Left forelimb (tissue), 1 donor: Measurements from ENCODE around the gene OSTF1.

Experiments
- DNase-seq: peaks from one replicate; pipeline ENCODE4 v3.0.0-alpha.2; 2018; ENCODE audit warnings: low spot score

OSTF1 gene

GRCh38 chr9:75087824-75088645, at the start of gene OSTF1, which contains the start of gene NMRK1:
Gene OSTF1, plus strand, starts transcription at chr9:75088514. Its CDS starts 179 bp downstream, at chr9:75088693.
Gene NMRK1, minus strand, starts transcription at chr9:75088155. Its CDS starts 5,040 bp downstream, at chr9:75083115.
- peak; percentile 97 for DNase-seq

GRCh38 chr9:75039009-75039408, 49.3 kb upstream of the OSTF1 start:
- DNase-seq, result no peak

- DNase-seq, result no peak
These were observed 48.5 kb upstream of the OSTF1 start for GRCh38 chr9:75039801-75040200.

DNA sequence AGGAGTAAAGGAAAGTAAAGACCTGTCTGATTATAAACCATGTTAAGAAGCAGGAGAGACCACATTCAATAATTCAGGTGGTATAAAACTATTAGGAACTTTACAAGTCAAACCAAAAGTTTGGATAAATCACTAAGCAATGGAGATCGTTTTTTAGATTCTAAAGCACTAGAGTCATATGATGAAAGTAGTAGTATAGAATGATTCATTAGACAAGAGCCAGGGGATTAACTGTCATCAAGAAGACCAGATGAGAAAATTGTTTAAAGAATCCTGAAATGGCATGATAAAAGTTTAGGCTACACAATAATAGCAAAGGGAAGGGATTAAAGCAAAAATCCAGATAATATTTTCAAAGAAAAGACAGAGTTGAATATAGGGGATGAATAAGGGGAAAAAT, 47.3 kb upstream of the OSTF1 start:
- no peak for DNase-seq

DNA sequence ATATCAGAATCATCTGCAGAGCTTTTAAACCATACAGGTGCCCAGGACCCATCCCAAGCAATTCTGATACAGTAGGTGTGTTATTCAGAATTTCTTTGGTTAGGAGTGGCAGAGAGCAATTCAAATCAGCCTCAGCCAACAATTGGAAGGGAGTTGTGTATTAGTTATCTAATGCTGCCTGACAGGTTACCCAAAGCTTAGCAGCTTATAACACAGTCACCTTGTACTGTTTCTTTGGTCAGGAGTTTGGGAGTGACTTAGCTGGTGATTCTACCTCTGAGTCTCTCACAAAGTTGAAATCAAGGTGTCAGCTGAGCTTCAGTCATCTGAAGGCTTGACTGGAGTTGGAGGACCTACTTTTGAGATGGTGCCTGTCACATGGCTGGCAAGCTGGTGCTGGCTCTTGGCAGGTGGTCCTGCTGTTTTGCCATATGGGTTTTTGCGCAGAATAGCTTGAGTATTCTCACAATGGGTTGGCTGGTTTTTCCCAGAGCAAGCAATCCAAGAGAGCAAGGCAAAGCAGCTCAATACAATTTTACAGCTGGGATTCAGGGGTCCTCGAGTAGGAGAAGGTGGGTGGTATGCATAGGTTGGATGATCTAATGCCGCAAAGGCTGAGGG, 41.5 kb upstream of the OSTF1 start:
- no peak for DNase-seq

GRCh38 chr9:75047506-75047905, 40.8 kb upstream of the OSTF1 start:
- DNase-seq, result no peak

GRCh38 chr9:75051285-75051684, 37.0 kb upstream of the OSTF1 start:
- DNase-seq, result no peak

DNA sequence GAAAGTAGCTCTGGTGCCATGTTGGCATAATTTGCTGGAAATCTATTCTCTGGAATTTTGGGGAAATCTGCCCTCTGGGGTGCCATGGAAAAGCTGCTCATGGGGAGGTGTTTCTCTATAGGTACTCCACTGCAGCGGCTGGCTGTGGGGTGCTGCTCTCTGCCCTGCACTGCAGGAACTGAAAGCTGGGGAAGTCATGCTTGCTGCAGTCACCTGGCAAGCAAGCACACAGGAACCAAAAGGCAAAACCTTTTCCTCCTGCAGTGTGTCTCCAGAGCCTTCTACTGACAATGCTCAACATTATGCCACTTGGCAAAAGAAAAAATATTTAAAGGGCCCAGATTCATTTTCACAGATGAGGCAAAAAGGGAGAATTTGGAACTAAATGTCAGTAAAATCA, 34.4 kb upstream of the OSTF1 start:
- no peak for DNase-seq

GRCh38 chr9:75054368-75055001, 33.8 kb upstream of the OSTF1 start:
- DNase-seq, result no peak

- DNase-seq, result no peak
These were observed 27.1 kb upstream of the OSTF1 start for GRCh38 chr9:75061169-75061568.

GRCh38 chr9:75063556-75064305, 24.6 kb upstream of the OSTF1 start:
- no peak for DNase-seq

- no peak for DNase-seq
These were observed 23.8 kb upstream of the OSTF1 start for GRCh38 chr9:75064307-75065025.

- DNase-seq, result no peak
These were observed 22.8 kb upstream of the OSTF1 start for GRCh38 chr9:75065510-75065909.

DNA sequence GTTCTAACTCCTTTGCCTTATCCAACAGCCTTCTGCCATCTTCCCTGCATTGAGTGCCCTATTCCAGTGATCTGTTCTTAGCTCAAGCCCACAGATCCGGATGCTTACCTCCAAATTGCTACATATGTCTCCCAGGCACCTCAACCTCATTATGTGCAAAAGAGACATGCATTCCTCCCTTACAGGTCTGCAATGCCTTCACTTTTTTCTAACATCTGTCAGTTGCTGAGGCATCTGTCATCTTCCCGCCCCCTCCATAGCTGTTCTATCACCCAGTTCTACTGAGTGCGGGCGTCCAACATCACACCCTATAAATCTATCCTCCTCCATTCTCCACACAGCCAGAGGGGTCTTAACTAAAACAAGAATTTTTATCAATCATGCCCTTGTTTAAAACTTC, 20.4 kb upstream of the OSTF1 start:
- no peak for DNase-seq

DNA sequence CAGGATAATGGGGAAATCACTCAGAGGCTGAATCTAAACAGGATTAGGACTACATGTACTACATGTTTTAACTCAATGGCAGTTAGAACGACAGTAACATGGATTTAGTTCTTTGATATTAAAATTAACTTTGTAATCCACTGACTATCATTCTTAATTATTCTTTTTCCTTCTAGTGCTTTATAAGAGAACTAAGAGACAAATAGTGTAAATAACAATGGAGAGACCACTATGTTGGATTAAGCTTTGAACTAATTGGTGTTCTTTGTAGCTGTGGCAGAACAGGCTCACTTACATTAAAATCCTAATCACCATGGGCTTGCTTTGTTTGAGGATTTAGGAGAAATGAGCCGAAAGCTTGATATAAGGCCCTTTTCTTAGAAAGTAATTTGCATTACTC, 19.1 kb upstream of the OSTF1 start:
- DNase-seq, result no peak

GRCh38 chr9:75071530-75072122, 16.7 kb upstream of the OSTF1 start:
- DNase-seq, result no peak

DNA sequence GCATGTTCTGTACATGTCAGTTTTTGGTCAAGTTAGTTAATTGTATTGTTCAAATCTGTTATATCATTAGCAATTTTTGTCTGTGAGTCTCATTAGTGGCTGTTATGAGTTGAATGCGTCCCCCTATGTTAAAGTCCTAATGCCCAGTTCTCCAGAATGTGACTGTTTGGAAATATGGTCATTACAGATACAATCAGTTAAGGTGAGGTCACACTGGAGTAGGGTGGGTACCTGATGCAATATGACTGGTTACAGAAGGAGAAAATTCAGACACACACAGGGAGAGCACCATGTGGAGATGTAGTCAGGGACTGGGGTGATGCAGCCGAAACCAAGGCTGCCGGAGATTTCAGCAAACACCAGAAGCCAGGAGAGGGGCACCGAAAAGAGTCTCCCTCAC, 15.4 kb upstream of the OSTF1 start:
- no peak for DNase-seq

- no peak for DNase-seq
These were observed 6.7 kb upstream of the OSTF1 start for GRCh38 chr9:75081632-75082031.

GRCh38 chr9:75083188-75083970, 4.9 kb upstream of the OSTF1 start:
- no peak for DNase-seq

DNA sequence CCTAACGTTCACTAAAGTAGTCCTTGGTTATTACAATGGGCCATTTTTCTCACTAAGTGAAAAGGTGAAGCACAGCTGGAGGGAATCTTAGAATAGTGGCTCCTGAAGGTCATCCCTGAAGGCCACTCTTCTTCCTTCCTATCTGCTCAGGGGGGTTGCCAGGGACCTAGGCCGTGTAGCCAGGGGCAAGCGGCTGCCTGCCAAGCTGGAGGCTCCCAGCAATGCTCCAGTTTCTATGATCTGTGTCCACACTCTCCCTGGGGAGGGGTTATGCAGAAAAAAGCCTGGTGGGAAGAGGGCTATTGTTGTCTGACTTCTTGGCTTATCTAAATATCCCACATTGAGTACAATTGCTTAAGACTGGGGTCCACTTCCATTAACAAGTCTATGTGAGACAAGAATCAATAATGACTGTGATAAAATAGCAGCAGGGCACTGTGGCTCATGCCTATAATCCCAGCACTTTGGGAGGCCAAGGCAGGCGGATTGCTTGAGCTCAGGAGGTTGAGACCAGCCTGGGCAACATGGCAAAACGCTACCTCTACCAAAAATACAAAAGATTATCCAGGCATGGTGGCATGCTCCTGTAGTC, 4.1 kb upstream of the OSTF1 start:
- no peak for DNase-seq
